Measurements from ENCODE around the gene SLC6A17.

Gene SLC6A17

GRCh38 chr1:110153407-110153950 lies 3.2 kb downstream of the SLC6A17 start:
- DNase-seq (ENCODE audit: insufficient read length, low spot score) (no peak), FAIRE-seq (no peak)
- TF ChIP-seq POLR2AphosphoS5 (IDR thresholded peaks at IDR 0.05; ENCODE audit: low read depth, low read length) (no peak), POU2F2 (IDR thresholded peaks at IDR 0.05; ENCODE audit: low read depth, low read length) (no peak), SPI1 (IDR thresholded peaks at IDR 0.05; ENCODE audit: low read depth, low read length) (no peak), POLR2A (IDR thresholded peaks at IDR 0.05; ENCODE audit: low read depth, low read length) (no peak), TAF1 (IDR thresholded peaks at IDR 0.05; ENCODE audit: low read depth, low read length) (no peak), PAX5 (IDR thresholded peaks at IDR 0.05; ENCODE audit: insufficient read depth, low read length, severe bottlenecking) (no peak)

GRCh38 chr1:110155878-110156522 lies 5.7 kb downstream of the SLC6A17 start:
- no peak for DNase-seq (ENCODE audit: insufficient read length, low spot score)
- TF ChIP-seq POU2F2 (IDR thresholded peaks at IDR 0.05; ENCODE audit: low read depth, low read length) = no peak
- no peak for TF ChIP-seq TAF1 (IDR thresholded peaks at IDR 0.05; ENCODE audit: low read depth, low read length)
- TF ChIP-seq POLR2A (IDR thresholded peaks at IDR 0.05; ENCODE audit: low read depth, low read length) = no peak
- no peak for TF ChIP-seq PAX5 (IDR thresholded peaks at IDR 0.05; ENCODE audit: insufficient read depth, low read length, severe bottlenecking)
- no peak for TF ChIP-seq POLR2AphosphoS5 (IDR thresholded peaks at IDR 0.05; ENCODE audit: low read depth, low read length)
- TF ChIP-seq SPI1 (IDR thresholded peaks at IDR 0.05; ENCODE audit: low read depth, low read length) = no peak
- no peak for FAIRE-seq

DNA sequence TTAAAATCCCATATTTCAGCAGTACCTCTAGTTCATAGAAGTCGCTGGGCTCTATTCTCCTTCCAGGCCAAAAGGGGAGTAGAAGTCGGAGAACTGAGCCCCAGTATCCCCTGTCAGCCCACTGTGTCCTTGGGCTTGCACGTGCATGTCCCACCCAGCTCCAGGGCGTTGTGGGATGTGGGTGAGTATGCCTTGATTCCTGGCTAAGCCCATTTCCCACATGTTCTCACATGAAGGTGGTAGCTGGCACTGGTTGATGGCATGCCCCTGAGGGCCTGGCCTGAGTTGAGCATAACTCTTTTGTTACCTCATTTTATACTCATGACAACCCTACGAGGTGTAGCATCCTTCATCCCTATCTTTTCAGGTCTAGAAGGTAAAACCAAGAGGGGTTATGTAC lies 8.0 kb downstream of the SLC6A17 start:
- no peak for DNase-seq (ENCODE audit: insufficient read length, low spot score)
- no peak for TF ChIP-seq TAF1 (IDR thresholded peaks at IDR 0.05; ENCODE audit: low read depth, low read length)
- no peak for TF ChIP-seq POLR2AphosphoS5 (IDR thresholded peaks at IDR 0.05; ENCODE audit: low read depth, low read length)
- no peak for TF ChIP-seq POLR2A (IDR thresholded peaks at IDR 0.05; ENCODE audit: low read depth, low read length)
- no peak for TF ChIP-seq PAX5 (IDR thresholded peaks at IDR 0.05; ENCODE audit: insufficient read depth, low read length, severe bottlenecking)
- no peak for TF ChIP-seq SPI1 (IDR thresholded peaks at IDR 0.05; ENCODE audit: low read depth, low read length)
- TF ChIP-seq POU2F2 (IDR thresholded peaks at IDR 0.05; ENCODE audit: low read depth, low read length) = no peak
- FAIRE-seq = no peak

DNA sequence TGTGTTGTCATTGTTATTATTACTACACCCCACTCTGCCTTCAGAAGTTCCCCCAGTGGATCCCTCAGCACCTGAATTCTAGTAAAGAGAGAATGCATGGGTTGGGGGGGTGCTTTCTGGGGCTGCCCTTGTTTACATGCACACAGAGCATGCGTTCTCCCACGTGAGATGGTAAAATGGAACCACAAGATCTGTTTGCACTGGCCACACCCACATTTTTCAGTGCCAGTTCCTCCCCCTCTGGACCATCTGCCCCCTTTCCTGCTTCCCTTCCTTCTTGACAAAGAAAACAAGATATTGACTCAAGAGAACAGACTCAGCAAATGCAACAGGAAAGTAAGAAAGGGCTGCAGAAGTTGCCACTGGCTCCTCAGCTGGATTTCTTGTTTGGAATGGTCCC lies 8.9 kb downstream of the SLC6A17 start:
- FAIRE-seq (no peak), DNase-seq (ENCODE audit: insufficient read length, low spot score) (no peak)
- TF ChIP-seq TAF1 (IDR thresholded peaks at IDR 0.05; ENCODE audit: low read depth, low read length) = no peak
- TF ChIP-seq PAX5 (IDR thresholded peaks at IDR 0.05; ENCODE audit: insufficient read depth, low read length, severe bottlenecking) = no peak
- TF ChIP-seq POU2F2 (IDR thresholded peaks at IDR 0.05; ENCODE audit: low read depth, low read length) = no peak
- TF ChIP-seq POLR2AphosphoS5 (IDR thresholded peaks at IDR 0.05; ENCODE audit: low read depth, low read length) = no peak
- no peak for TF ChIP-seq POLR2A (IDR thresholded peaks at IDR 0.05; ENCODE audit: low read depth, low read length)
- TF ChIP-seq SPI1 (IDR thresholded peaks at IDR 0.05; ENCODE audit: low read depth, low read length) = no peak

DNA sequence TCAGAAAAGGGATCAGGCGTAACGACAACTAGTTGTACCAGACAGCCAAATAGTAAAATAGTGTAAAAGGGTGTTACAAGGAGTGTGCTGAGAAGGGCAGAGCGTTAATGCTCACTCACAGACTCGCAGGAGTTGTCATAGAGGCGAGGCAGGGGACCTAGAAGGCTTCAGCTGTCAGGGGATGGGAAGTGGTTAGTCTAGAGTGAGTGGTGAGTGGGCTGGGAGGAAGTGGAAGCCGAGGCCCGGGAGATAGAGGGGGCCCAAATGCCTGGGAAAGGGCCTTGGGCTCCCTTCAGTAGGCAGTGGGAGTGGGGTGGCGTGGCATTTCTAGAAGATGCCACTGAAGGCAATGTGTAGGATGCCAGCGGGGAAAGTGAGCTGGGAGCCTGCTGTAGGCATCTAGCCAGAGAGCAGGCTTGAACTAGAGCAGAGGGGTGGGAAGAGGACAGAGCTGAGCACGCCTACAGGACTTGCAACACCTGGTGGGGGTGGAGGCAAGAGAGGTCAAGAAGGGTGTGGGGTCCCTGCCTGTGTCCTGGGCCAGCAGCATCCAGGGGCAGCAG lies 10.3 kb downstream of the SLC6A17 start:
- DNase-seq (ENCODE audit: insufficient read length, low spot score) (no peak), FAIRE-seq (no peak)
- no peak for TF ChIP-seq SPI1 (IDR thresholded peaks at IDR 0.05; ENCODE audit: low read depth, low read length)
- TF ChIP-seq POU2F2 (IDR thresholded peaks at IDR 0.05; ENCODE audit: low read depth, low read length) = no peak
- TF ChIP-seq POLR2AphosphoS5 (IDR thresholded peaks at IDR 0.05; ENCODE audit: low read depth, low read length) = no peak
- TF ChIP-seq TAF1 (IDR thresholded peaks at IDR 0.05; ENCODE audit: low read depth, low read length) = no peak
- TF ChIP-seq POLR2A (IDR thresholded peaks at IDR 0.05; ENCODE audit: low read depth, low read length) = no peak
- no peak for TF ChIP-seq PAX5 (IDR thresholded peaks at IDR 0.05; ENCODE audit: insufficient read depth, low read length, severe bottlenecking)

DNA sequence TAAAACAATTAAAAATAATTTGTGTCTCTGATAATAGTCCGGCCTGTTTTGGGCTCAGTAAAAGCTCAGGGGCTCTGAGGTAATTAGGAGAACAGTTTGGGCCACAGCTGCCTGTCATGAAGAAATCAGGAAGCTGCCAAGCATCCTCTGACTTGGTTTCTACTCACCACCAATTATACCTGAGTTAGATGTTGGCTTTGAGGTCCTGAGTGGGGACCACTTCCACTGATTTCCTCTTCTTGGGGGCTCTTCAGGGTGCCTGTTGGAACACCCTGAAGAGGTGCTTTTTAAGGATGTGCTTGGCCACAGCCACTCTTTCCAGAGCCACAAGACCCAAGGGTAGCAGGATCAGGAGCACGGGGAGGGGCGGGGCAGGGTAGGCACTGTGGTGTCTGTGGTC lies 10.9 kb downstream of the SLC6A17 start:
- DNase-seq (ENCODE audit: insufficient read length, low spot score) (no peak), FAIRE-seq (no peak)
- no peak for TF ChIP-seq POLR2AphosphoS5 (IDR thresholded peaks at IDR 0.05; ENCODE audit: low read depth, low read length)
- TF ChIP-seq PAX5 (IDR thresholded peaks at IDR 0.05; ENCODE audit: insufficient read depth, low read length, severe bottlenecking) = no peak
- TF ChIP-seq TAF1 (IDR thresholded peaks at IDR 0.05; ENCODE audit: low read depth, low read length) = no peak
- no peak for TF ChIP-seq POLR2A (IDR thresholded peaks at IDR 0.05; ENCODE audit: low read depth, low read length)
- TF ChIP-seq POU2F2 (IDR thresholded peaks at IDR 0.05; ENCODE audit: low read depth, low read length) = no peak
- TF ChIP-seq SPI1 (IDR thresholded peaks at IDR 0.05; ENCODE audit: low read depth, low read length) = no peak

- DNase-seq (ENCODE audit: insufficient read length, low spot score) (no peak), FAIRE-seq (no peak)
- TF ChIP-seq SPI1 (IDR thresholded peaks at IDR 0.05; ENCODE audit: low read depth, low read length) (no peak), TAF1 (IDR thresholded peaks at IDR 0.05; ENCODE audit: low read depth, low read length) (no peak), POU2F2 (IDR thresholded peaks at IDR 0.05; ENCODE audit: low read depth, low read length) (no peak), POLR2AphosphoS5 (IDR thresholded peaks at IDR 0.05; ENCODE audit: low read depth, low read length) (no peak), POLR2A (IDR thresholded peaks at IDR 0.05; ENCODE audit: low read depth, low read length) (no peak), PAX5 (IDR thresholded peaks at IDR 0.05; ENCODE audit: insufficient read depth, low read length, severe bottlenecking) (no peak)
Observed at GRCh38 chr1:110161849-110162248, 11.6 kb downstream of the SLC6A17 start.

- TF ChIP-seq POLR2AphosphoS5 (IDR thresholded peaks at IDR 0.05; ENCODE audit: low read depth, low read length) = no peak
- TF ChIP-seq PAX5 (IDR thresholded peaks at IDR 0.05; ENCODE audit: insufficient read depth, low read length, severe bottlenecking) = no peak
- no peak for TF ChIP-seq SPI1 (IDR thresholded peaks at IDR 0.05; ENCODE audit: low read depth, low read length)
- TF ChIP-seq POU2F2 (IDR thresholded peaks at IDR 0.05; ENCODE audit: low read depth, low read length) = no peak
- no peak for TF ChIP-seq POLR2A (IDR thresholded peaks at IDR 0.05; ENCODE audit: low read depth, low read length)
- TF ChIP-seq TAF1 (IDR thresholded peaks at IDR 0.05; ENCODE audit: low read depth, low read length) = no peak
- FAIRE-seq = no peak
- DNase-seq (ENCODE audit: insufficient read length, low spot score) = no peak
Observed at GRCh38 chr1:110163591-110163990, 13.3 kb downstream of the SLC6A17 start.

DNA sequence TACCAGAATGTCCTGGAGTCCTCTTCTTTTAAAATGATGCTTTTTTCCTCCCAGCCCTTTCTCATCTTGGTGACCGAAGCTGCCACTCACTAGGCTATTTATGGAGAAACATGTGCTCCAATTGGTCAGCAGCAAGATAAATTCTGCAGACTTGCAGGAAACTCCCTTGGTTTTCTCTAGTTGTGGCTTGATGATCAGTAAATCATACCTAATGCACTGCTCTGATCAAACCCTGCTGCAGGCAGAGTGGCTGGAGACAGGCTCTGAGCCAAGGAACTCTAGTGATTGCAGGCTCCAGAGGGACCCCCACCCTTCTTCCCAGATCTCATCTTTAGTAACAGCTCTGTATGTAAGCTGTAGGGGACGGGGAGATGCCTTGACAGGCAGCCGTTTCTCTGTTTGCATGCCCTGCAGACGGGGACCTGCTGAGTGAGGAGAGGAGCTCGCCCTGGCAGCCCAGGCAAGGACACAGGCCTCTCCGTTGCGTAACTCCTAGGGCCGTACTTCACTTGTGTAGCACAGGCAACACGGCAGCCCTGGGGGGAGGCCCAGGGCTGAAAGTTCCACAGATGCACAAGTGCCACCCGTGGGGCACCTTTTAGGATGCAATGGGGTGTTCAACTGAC lies 14.5 kb downstream of the SLC6A17 start:
- FAIRE-seq (no peak), DNase-seq (ENCODE audit: insufficient read length, low spot score) (no peak)
- no peak for TF ChIP-seq POLR2AphosphoS5 (IDR thresholded peaks at IDR 0.05; ENCODE audit: low read depth, low read length)
- no peak for TF ChIP-seq POLR2A (IDR thresholded peaks at IDR 0.05; ENCODE audit: low read depth, low read length)

Data from GM12891 (cell line).